ENCODE results near the gene MIDN.

MIDN gene

DNA sequence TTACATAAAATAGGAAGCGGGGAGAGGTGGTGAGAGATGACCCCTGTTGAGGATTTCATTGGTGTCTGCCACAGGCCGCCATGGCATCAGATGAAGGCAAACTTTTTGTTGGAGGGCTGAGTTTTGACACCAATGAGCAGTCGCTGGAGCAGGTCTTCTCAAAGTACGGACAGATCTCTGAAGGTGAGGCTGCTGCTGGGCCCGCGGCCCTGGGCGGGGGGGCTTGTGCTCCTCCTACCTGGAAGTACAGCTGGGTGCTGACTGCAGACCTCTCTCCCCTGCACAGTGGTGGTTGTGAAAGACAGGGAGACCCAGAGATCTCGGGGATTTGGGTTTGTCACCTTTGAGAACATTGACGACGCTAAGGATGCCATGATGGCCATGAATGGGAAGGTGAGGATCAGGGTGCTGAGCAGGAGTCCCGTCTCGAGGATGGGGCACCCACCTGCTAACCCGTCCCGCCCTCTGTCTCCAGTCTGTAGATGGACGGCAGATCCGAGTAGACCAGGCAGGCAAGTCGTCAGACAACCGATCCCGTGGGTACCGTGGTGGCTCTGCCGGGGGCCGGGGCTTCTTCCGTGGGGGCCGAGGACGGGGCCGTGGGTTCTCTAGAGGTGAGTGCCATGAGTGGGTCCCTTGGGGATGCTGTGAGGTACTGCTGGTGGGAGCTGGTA is 22.6 kb downstream of the MIDN start:
- DNase-seq: no peak

DNA sequence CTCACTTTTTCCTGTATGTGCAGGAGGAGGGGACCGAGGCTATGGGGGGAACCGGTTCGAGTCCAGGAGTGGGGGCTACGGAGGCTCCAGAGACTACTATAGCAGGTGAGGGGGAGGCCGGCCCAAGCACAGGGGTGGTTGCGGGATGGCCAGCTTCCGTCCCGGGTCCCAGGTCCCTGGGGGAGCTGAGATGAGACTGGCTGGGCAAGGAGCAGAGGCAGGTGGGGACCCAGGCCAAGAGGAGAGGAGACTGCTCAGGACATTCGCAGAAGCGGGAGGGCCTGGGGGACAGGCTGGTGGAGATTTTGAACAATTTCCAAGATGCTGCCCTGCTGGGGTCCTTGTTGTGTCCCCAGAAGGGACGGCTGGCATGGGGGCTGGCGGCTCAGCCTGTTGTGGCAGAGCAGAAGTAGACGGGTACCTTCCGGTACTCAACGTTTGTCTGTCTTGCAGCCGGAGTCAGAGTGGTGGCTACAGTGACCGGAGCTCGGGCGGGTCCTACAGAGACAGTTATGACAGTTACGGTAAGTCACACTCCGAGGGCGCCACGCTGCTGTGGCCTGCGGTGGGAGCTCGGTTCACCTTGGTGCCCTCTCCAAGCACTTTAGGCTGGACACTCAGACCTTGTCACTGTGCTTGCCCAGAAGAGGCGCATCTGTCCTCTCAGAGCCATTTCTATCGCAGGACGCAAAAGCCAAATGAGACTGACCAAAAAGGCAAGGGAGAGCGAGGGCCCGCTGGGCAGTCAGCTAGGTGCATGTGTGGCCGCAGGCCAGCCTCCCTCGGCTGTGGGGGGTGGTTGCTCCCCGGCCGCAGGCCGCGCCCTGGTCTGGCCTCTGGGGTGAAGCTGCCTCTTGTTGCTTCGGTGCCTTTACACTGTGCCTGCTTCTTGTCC is 23.4 kb downstream of the MIDN start:
- DNase-seq: no peak

DNA sequence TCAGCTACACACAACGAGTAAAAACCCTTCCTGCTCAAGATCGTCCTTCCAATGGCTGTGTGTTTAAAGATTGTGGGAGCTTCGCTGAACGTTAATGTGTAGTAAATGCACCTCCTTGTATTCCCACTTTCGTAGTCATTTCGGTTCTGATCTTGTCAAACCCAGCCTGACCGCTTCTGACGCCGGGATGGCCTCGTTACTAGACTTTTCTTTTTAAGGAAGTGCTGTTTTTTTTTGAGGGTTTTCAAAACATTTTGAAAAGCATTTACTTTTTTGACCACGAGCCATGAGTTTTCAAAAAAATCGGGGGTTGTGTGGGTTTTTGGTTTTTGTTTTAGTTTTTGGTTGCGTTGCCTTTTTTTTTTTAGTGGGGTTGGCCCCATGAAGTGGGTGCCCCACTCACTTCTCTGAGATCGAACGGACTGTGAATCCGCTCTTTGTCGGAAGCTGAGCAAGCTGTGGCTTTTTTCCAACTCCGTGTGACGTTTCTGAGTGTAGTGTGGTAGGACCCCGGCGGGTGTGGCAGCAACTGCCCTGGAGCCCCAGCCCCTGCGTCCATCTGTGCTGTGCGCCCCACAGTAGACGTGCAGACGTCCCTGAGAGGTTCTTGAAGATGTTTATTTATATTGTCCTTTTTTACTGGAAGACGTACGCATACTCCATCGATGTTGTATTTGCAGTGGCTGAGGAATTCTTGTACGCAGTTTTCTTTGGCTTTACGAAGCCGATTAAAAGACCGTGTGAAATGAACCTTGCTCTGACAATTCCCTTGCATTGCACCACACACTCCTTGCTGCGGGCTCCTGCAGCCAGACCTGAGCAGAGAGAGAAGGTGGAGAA is 24.3 kb downstream of the MIDN start:
- DNase-seq: no peak

DNA sequence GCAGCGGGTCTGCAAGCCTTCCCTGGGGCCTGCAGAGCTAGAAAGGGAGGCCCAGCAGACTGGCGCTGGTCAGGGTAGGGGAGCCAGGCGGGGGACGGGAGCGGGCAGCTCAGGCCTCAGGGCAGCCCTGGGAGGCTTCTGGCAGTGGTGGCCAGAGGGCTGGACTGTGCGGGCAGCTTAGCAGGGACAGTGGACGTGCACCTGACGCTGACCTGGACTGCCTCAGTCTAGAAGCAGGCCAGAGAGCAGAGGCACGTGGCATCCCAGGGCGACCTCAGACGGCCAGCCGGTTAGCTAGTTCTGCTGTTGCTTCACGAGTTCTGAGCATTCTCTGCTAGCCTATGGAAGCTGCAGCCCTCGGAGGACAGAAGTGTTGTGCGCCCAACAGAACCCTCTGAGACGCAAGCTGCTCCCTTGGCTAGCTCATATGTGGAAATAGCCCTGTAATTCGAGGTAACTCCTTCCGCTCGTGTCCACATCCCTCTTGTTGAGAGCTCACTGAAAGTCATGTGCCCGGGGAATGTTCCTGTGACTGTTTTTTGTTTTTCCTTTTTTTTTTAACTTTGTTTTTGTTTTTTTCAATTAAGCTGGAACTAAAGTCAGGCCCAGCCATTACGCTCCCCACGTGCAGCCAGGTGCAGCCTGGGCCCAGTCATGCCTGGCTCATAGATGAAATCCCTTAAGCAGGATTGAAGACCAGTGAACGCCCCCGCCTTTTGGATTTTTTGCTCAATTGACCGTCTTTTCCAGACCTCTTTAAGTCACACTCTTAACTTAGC is 25.1 kb downstream of the MIDN start:
- DNase-seq: no peak

DNA sequence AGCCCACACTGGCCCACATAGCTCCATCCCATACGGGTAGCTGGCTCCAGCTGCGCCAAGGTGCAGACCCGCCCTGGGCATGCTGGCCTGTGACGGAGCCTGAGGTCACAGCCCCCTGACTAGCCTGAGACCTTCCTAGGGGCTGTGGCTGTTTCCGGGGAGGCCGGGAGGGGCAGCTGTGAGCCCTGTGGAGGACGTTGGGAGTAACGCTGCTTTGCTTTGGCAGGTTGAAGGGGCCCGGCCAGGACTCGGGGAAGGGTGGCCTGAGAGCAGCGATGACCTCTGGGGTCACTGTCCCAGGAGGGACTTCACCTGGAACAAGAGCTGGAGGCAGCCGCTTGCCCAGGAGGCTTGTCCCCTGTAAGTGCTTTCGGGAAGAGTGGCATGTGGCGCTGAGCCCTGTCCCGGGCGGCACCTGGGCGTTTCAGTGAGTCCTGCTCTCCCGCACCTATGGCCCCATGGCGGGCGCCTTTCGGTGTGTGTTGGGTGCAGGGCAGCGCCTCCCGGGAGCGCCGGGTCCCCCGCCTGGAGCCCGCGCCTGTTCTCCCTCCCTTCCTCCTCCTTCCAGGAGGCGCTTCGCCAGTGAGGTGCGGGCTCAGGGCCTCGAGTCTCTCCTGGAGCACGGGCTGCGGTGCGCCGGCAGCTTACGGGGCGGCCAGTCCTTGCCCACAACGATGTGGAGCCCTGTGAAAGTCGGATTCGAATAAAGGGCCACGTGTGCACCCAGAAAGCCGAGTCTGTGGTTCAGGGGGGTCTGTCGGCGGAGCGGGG is 25.9 kb downstream of the MIDN start:
- DNase-seq: no peak

DNA sequence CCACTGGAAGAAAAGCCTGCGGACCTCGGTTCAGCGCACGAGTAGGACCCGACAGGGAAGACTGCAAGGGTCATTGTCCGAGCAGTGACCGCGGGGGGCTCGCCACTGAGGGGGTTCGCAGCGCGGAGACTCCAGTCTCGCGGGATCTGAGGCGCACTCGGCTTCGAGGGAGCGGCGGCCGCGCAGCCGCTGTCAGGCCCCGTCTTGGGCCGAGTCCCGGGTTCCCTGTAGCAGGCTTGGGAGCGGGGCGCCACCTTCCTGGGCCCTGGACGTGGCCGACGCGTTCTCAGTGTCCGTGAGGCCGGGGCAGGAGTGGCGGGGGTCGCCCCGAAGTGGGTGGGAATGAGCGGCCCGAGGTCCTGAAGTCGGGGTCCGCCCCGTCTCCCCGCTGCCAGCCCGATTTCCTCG is 26.5 kb downstream of the MIDN start:
- DNase-seq: no peak

DNA sequence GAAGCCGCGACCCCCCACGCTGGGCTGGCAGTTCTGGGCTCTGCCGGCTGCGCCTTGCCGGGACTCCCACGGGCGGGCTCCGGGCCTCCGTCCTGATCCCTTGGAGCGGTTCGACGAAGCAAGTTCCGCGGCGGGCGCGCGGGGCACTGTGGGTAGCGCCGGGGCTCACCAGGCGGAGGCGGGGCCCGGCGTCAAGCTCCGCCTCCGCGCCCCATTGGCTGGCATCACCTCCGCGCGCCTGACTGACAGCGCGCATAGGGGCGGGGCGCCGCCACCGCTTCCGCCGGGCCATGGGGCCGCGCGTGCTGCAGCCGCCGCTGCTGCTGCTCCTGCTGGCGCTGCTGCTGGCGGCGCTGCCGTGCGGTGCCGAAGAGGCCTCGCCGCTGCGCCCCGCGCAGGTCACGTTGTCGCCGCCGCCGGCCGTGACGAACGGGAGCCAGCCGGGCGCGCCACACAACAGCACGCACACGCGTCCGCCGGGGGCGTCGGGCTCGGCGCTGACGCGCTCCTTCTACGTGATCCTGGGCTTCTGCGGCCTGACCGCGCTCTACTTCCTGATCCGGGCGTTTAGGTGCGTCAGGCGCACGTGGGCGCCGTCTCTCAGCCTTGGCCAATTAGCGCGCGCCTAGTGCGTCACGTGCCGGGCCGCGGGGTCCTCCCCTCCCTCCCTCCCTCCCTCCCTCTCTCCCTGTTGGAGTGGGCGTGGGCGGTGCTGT is 27.0 kb downstream of the MIDN start, which contains the start of gene FAM174C:
FAM174C (plus strand) TSS at position 271 of the 716 bp plus-strand sequence; CDS start at position 291, 20 bp downstream.
- peak; percentile 92 to 96 for DNase-seq

DNA sequence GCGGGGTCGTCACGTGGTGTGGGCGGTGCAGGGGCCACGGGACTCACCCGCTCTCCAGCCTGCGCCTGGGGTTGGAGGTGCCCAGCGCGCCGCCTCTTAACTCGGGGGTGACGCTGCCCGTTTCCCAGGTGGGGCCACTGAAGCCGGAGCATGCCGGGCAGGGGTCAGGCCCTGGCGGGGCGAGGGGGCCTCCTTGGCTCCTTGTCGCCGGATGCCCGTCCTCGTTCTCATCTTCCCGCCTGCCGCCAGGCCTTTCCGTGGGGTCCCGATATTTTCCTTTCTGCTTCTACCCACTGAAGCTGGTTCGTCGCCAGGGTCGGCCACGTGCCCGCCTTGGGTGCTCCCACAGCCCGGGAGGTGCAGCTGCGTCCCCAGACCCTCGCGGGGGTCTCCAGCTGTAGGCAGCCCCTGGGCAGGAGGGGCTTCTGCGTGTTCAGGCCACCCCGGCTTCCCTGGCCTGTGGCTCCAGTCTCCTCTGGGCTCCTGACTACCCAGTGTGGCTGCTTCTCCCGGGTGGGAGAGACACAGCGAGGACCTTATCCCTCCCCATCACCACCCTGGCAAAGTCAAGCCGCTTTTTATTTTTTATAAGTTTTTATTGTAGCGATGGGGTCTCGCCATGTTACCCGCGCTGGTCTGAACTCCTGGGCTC is 27.7 kb downstream of the MIDN start:
- DNase-seq: no peak

DNA sequence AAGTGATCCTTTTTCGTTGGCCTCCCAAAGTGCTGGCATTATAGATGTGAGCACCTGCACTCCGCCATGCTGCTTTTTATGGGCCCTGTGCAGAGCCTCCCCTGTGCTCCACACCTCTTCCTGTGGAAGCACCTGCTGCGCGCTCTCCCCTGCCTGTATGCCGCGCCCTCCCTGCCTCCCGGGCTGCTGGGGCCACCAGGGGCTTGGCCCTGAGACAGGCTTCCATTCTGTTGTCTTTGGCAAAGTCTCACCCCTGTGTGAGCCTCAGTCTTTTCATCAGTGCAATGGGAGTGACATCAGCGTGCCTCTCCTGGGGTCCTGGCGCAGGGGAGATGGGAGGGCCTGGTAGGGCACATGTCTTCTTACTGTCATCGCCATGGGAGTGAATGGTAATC is 28.2 kb downstream of the MIDN start:
- no peak for DNase-seq

DNA sequence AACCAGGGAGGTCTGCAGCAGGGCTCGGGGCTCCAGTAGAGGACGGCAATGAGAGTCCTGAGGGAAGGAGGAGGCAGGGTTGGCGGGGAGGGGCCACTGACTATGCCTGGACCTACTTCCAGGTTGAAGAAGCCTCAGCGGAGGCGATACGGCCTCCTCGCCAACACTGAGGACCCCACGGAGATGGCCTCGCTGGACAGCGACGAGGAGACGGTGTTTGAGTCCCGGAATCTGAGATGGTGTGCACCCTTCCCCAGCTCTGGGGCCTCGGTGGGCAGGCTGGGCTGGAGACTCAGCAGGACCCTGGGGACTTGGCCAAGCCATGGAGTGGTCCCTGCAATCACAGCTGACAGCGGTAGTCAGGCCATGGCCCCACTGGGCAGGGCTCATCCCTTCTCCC is 28.7 kb downstream of the MIDN start:
- DNase-seq: no peak

DNA sequence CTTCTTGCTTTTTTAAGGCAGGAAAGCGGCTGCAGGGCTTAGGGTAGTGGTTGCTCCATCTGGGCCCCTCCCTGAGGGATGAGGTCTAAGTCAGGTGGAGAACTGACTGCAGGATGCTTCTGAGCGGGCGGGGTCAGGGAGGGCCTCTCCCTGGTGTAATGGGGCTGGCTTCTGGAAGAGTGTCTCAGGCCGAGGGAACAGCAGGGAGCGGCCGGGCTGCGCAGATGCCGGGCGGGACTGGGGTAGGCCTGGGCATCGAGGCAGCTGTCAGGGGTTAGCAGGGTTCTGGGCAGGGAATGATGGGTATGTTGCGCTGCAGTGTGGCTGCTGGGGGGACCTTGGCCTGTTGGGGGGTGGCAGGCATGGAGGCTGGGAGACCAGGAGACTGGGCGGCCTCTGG is 29.7 kb downstream of the MIDN start:
- DNase-seq: no peak

DNA sequence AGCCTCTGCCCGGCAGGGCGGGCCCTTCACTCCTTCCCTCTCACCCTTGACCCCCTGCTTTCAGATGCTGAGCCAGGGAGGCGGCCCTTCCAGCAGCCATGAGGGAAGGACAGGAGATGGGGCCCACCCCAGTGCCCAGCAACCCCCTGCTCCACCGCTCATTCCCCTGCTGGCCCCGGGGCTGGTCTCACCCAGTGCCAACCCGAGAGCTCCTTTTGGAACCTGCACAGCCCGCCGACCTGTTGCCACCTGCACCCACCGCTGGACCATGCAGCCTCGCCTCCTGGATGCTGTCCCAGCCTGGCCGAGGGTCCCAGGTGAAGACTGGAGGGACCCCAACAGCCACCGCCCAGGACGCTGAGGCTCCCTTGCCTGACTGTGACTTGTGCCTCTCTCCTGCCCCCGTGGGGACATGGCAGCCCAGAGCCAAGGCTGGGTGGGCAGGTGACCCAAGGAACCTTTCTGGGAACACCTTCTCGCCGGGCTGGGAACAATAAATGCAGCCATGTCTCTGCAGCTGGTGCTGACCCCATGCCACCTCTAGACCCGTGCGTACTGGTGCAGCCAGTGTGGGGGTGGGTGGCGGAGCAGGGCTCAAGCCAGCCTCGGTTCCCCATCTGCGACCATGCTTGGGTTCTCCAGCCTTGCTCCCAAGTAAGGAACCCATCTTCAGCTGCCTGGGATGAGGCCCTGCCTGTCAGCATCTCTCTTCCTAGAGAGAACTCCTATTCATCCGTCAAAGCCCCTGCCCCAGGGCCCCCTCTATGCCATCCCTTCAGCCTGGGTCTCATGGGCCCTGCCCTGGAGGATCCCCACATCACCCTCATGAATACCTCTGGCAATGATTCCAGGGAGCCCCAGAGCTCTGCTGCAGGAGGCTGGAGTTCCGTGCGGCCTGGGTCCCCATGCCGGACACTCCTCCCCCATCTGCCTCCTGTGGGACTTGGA is 30.6 kb downstream of the MIDN start:
- no peak for DNase-seq

DNA sequence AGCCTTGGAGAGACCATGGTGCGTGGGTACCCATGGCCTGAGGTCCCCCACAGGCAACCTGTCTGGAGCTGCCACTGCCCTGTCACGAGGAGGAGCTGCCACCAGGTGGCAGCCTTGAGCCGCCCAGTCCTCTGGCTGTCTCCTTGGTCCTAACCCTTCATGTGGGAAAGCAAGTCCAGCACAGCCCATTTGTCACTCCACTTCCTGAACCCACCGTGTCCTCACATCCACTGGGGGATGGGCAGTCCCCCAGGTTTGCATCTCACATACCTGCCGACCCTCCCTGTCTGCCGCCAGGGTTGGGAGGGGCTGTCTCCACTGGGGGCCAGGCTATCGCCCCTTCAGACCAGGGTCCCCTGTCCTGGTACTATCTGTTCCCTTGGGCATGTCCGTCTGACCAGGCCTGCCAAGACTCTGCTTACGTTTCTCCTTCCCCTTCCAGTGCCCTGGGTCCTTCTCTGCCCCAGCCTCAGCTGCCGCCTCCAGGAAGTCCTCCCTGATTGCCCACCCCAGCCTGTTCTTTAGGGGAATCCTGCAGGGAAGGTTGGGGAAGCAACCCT is 31.5 kb downstream of the MIDN start:
- DNase-seq: peak; percentile 79 to 83

DNA sequence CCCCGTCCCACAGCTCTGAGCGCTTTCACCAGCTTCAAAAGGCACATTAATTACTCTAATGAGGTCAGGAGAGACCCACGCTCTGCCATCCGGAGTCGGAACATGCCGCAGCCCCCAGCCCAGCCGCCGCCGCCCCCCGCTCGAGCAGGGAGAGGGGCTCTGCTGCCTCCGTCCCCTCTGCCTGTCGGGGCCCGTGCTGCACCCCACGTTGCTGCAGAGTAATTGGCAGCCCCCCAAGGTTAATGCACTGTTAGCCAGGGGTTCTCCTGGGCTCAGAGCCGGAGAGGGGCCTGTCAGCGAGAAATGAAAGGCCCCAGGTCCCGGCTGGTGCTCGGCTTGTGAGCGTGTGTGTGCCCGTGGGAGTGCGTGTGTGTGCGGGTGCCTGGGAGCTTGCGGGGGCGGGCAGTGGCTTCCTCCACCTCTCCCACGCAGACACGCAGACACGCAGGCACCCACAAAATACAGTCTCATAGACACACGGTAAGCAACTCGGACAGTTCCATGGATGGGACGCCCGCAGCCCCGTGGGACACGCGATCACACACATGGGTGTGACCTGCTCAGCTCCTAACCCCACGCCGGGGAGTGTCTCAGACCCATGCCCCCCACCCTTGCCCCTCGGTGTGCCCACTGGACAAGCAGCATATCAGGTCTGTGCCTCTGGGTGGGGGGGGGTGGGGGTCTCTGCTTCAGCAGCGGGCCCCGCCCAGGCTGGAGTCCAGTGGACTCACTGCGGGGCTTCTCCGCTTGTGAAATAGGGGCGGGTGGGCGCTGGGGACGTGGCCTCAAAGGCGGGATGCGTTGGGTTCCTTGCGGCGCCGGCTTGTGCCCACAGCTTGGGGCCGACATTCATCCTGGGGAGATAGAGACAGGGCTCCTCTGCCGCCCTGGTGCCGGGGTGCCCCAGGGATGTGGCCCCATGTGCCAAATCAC is 32.5 kb downstream of the MIDN start:
- DNase-seq: no peak

DNA sequence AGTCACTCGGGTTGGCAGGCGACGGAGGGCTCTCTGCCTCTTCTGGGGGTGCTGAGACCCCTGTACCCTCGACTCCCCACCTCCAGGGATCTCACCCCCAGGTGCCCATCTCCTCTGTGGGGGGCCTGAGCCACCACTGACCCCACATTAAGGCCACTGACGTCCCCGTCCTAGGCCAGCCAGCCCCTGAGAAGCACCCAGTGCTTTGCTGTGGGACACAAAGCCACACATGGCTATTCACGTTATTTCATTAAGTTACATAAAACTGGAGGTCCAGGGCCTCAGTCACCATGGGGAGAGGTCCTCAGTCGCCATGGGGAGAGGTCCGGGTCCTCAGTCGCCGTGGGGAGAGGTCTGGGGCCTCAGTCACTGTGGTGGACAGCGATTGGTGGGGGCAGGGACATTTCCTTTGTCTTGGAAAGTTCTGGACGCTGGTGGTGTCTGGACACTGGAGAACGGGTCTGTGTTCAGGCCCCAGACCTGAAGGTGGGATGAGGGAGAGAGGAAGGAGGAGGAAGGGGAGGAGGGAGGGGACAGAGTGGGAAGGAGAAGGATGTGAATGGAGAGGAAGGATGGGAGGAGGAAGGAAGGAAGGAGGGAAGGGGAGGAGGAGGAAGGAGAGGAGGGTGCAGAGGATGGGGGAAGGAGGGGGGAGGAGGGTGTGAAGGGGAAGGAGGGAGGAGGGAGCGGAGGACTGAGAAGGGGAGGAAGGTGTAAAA is 33.3 kb downstream of the MIDN start:
- DNase-seq: no peak

DNA sequence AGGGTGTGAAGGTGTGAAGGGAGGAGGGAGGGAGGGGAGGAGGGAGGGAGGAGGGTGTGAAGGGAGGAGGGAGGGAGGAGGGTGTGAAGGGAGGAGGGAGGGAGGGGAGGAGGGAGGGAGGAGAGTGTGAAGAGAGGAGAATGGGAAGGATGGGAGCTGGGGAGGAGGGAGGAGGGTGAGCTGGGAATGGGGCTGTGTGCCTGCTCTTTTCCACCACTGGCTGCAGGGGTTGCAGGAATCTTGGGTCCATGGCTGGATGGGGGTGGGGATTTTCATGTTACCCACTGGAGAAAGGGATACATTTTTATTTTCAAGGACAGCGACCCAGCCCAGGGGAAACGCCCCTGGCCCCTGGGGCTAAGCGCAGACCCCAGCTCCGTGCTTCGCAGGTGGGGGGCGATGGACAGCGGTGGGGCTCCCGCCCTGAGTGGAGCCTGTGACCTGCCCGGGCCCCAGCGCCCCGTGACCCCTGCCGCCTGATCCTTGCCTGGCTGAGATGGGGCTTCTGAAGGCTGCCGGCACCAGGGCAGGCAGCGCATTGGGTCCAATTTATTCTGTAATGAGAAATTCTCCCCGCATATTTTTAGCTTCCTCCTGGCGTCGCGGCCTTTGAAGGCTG is 34.3 kb downstream of the MIDN start:
- DNase-seq: no peak

All from NCI-H524 (cell line).